GM21390 (cell line): ENCODE data around the gene EFTUD2.

Experiments used
- ATAC-seq: cut with Tn5 transposase; IDR thresholded peaks from one replicate; pipeline ENCODE4 v1.9.1; 2021; ENCODE audit not compliant: unreplicated experiment

Gene EFTUD2

GRCh38 chr17:44925731-44926697 lies 26.8 kb upstream of the EFTUD2 start:
- ATAC-seq, result no peak

- ATAC-seq, result no peak
Observed at GRCh38 chr17:44924107-44924544, 24.9 kb upstream of the EFTUD2 start.

- ATAC-seq, result no peak
Observed at GRCh38 chr17:44922746-44923470, 23.7 kb upstream of the EFTUD2 start.

DNA sequence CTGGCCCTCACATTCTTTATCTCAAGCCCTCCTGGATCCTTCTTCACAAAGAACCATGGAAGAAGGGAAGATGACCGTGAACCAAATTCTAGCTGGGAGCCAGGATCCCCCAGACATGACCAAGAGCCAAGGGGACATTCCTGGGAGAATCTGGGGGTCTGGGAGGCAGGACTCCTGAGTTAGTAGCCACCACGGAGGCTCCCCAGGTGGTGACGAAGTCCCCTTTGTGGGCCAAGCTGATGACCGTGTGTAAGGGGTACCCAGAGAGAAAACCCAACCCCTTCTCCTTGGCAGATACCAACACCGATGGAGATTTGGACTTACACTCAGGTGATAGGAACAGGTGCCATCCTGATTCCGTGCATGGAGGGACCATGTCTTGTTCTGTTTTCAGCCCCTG lies 22.9 kb upstream of the EFTUD2 start:
- ATAC-seq, result no peak

DNA sequence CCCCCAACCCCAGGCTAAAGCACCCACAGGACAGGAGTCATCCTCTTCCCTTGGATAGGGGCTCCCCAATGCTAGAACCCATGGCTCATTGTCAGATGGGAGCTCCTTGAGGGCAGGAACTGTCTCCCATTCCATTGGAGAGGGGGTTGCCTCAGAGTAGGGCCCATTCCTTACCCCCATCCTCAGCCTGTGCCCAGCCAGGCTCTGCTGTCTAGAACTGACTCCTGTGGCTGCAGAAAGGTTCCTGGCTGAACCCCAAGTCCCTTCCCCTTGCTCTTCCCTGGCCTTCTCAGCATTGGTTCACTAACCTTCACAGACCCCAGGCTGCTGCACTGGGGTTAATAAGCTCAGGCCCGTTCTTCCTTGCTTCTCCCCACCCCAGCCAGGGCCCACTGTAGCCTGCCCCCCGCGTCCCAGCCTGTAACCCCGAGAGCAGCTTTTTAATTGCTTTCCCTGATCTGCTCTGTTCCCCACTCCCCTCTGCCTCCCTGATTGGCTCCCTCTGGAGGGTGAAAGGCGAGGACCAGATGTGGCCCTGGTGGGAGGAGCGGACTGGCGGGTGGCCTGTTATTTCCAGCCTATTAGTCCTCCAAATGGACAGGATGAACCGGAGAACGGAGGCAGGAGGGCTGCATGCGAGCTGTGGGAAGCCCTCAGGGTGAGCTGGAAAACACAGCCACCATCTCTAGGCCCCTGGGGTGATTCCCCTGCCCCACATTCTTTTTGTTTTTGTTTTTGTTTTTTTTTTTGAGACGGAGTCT lies 22.1 kb upstream of the EFTUD2 start:
- no peak for ATAC-seq

DNA sequence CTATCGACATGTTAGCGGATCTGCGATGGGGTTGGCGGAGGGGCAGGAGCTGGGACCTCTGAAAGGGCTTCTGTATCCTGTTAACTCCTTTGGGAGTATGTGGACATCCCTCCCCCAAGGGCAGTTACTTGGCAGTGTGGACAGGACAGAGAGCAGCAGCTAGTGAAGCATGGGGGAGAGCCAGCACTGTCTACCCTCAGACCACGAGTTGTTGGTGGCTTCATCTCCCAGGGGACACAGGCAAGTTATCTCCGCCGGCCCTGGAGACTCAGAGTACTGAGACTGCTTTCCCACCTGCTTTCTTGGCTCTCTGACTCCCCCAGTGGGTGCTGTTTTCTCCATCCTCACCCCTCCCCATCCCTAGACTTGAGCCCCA lies 21.3 kb upstream of the EFTUD2 start:
- no peak for ATAC-seq

DNA sequence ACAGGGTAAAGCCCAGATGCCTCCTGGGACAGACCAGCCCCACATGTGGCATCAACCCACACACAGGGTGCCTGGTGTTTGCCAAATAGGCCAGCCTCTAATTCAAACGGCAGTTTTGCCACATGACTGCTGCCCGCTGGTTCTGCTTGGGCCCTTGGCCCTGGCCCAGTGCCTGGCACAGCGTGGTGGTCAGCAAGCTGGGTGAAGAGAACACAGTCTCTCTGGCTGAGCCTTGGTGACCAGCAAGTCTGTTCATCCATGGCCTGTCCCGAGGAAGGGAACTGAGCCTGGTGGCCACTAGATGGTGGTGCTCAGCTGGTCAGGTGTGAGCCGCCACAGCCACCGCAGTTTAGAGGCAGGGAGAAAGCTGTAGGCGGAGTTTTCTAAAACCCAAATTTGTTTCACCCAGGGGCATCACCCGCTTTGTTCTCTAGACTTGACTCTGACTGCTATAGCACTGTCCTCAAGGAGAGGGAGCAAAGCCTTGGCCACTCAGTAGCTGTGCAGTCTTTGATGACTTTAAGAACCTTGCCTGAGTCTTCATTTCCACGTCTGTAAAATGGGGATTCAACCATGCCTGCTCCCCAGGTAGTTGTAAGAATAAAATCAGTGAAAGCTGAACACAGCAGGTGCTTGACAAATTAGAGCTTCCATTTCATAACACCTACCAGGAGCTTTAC lies 20.8 kb upstream of the EFTUD2 start:
- peak; percentile 80 for ATAC-seq

GRCh38 chr17:44919411-44919810 lies 20.2 kb upstream of the EFTUD2 start:
- ATAC-seq, result no peak

DNA sequence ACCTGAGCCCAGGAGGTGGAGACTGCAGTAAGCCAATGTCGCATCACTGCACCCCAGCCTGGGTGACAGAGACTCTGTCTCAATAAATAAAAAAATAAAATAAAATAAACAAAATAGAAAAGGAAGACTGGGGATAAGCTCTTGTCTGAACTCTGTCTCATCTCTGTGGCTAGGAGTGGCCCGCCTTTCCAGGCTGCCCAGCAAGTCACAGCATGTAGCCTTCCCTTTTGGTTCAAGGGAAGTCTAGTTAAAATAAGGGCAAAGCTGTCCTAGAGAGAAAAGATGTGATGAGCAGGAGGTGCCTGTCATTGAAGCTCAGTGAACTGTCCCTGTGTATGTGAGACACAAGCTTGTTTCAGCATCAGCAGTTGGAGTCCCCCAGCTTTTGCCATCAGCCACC lies 18.8 kb upstream of the EFTUD2 start:
- no peak for ATAC-seq

DNA sequence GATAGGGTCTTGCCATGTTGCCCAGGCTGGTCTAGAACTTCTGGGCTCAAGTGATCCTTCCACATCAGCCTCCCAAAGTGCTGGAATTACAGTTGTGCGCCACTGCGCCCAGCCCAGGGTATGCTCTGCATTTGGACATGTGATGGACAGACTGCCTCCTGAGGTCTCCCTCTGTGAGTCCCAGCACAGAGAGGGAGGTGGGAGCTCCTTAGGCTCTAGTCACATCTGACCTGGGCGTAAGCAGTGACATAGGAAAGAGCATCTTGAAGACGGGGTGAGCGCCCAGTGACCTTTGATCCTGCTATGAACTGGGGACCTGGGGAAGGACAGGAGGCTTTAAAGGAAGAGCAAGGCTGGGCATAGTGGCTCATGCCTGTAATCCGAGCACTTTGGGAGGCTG lies 18.2 kb upstream of the EFTUD2 start:
- no peak for ATAC-seq

DNA sequence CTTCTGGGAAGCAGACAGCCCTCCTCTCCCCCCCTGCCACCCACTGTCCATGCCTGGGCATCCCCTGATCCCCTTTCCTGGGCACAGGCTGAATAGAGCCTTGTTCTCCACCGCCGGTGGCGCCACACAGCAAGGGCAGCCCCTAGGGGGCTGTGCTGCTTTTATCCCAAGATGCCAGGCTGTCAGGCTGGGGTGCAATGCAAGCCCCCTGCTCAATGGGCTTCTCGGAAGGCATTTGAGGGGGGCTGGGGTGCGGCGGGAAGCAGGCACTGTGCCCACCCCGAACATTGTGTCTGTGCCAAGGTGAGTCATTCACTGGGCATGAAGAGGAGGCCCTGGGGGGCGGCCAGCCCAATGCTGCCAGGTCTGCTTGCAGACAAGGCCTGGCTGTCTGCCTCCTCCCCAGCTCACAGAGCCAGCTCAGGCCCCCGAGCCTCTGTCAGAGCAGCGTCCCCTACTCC lies 17.6 kb upstream of the EFTUD2 start:
- ATAC-seq, result no peak

- no peak for ATAC-seq
Observed at GRCh38 chr17:44915862-44916780, 16.9 kb upstream of the EFTUD2 start.

GRCh38 chr17:44915321-44915726 lies 16.1 kb upstream of the EFTUD2 start, which contains the start of gene GFAP:
Gene GFAP, minus strand, starts transcription at chr17:44915500. Its CDS starts 14 bp downstream, at chr17:44915486.
- ATAC-seq, result no peak

DNA sequence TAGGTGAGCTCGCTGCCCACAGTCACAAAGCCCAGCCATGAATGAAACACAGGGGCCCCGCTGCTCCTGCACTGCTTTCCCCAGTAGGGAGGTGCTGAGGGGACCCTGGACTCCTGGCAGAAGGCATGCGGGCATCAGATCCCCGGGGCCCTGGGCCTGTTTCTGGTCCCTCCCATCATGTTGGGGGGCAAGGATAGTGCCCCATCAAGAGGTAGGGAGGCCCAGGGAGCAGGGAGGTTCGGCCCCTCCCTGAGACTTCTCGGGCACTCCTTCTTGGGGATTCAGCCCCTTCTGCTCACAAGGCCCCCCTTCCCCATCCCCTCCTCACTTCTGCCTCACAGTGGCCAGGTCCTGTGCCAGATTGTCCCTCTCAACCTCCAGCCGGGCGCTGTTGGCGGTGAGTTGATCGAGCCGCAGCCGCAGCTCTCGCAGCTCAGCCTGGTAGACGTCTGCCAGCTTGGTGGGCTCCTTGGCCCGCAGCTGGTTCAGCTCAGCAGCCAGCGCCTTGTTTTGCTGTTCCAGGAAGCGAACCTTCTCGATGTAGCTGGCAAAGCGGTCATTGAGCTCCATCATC lies 15.5 kb upstream of the EFTUD2 start:
- ATAC-seq, result no peak

DNA sequence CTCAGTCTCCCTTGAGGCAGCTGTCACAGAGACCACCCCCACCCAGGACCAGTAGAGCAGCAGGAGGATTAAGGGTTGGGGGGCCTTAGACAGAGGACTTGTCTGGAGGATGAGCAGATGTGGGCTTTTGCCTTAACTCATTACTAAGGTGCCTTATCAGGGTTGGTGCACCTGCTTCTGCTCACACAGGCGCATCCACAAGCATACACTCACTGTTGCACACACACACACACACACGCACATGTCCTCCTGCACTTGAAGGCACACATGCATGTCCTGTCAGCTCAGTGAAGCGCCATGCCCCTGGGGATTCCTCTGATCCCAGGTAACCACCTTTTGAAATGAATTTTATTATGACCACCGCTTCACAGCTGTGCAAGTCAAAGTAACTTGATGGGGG lies 14.9 kb upstream of the EFTUD2 start:
- no peak for ATAC-seq

DNA sequence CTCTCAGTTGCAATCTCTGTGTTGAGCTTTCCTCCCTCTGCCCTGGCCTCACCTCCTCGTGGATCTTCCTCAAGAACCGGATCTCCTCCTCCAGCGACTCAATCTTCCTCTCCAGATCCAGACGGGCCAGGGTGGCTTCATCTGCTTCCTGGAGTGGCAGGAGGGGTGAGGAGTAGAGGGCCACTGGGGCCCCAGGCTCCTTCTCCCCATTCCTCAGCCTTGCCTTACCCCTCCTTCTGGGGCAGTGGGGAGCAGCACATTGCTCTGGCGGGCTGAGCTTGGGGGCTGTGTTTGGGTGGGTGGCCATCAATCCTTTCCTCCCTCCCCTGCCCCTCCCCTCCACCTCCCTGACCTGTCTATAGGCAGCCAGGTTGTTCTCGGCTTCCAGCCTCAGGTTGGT lies 14.4 kb upstream of the EFTUD2 start:
- no peak for ATAC-seq

GRCh38 chr17:44912763-44913544 lies 13.7 kb upstream of the EFTUD2 start:
- ATAC-seq, result no peak
